SK-MEL-5 (cell line): Measurements from ENCODE around the gene FLG. TPM values are rescaled to one million over a fixed set of nuclear protein-coding genes. Genes with fewer than 3 reads are reported as not detected.
"Not testable (repeated sequence)": the region's sequence is repeated elsewhere in the genome, so short reads cannot be mapped to it uniquely, and the experiment has no call there.

Experiments
- DNase-seq: peaks from one replicate; pipeline ENCODE4 v3.0.0-alpha.2; 2016; ENCODE audit warnings: low read depth, low spot score
- in situ Hi-C: cut with HindIII; loops from 2 replicates; pipeline ENCODE4 v1.10.0; 2016; ENCODE audit warnings: low sequenced_read_pairs, high pct_unique_total_duplicates, low pct_unique_long_range_greater_than_20kb
- total RNA-seq: library from RNA; depleted of rRNA; stranded (reverse); fragments of >200 nt; shearing (Covaris generic); gene quantifications from 2 replicates; pipeline ENCODE4 v1.2.3, GENCODE V29; 2014; rRNA removed

The FLG gene
- total RNA-seq, 1 experiment from 2014 or later: not detected

GRCh38 chr1:152307970-152308369 is 17.1 kb downstream of the FLG start:
- in situ Hi-C loops, DNase-seq: not testable (repeated sequence)

- in situ Hi-C loops, DNase-seq: not testable (repeated sequence)
These were observed 18.9 kb downstream of the FLG start for GRCh38 chr1:152306123-152306522.

GRCh38 chr1:152304773-152305172 is 20.3 kb downstream of the FLG start:
- in situ Hi-C loops, DNase-seq: not testable (repeated sequence)

GRCh38 chr1:152303139-152303872 is 21.7 kb downstream of the FLG start:
- DNase-seq, in situ Hi-C loops: not testable (repeated sequence)

GRCh38 chr1:152256394-152256793 is 68.6 kb downstream of the FLG start:
- DNase-seq, in situ Hi-C loops: not testable (repeated sequence)

Other genes with a start within 250 kb of the FLG start
- gene TCHHL1, start 236.2 kb downstream of the FLG start, total RNA-seq: not detected in 2 replicates
- 0.05 and 0.27 TPM in 2 replicates for gene TCHH, start 209.8 kb downstream of the FLG start, total RNA-seq
- not detected in 2 replicates for gene RPTN, start 166.0 kb downstream of the FLG start, total RNA-seq
- not detected in 2 replicates for gene HRNR, start 101.0 kb downstream of the FLG start, total RNA-seq
- gene FLG2, start 34.8 kb upstream of the FLG start, total RNA-seq: not detected in 2 replicates
- not detected in 2 replicates for gene CRNN, start 89.0 kb upstream of the FLG start, total RNA-seq
- gene LCE5A, start 185.6 kb upstream of the FLG start, total RNA-seq: not detected in 2 replicates
- not detected in 2 replicates for gene CRCT1, start 189.2 kb upstream of the FLG start, total RNA-seq
- gene LCE3E, start 241.5 kb upstream of the FLG start, total RNA-seq: not detected in 2 replicates